HepG2 (cell line): ENCODE measurements around the gene EIF4G3. TPM values are rescaled to one million over a fixed set of nuclear protein-coding genes. Genes with fewer than 3 reads are reported as not detected.

ENCODE experiments used
- ATAC-seq: fragments of 200-7000 bp; cut with Tn5 transposase; 3 replicates; pipeline ENCODE4 v1.9.1; 2020; ENCODE audit warnings: mild to moderate bottlenecking, moderate library complexity
- BruUV-seq: library from RNA; stranded (reverse); fragments of 400-500 nt; replicated peaks from 2 replicates; lab custom pipeline; 2021; lab: Mats Ljungman, UMichigan
- CTCF ChIA-PET: fragments of 300-600 bp; formaldehyde crosslinking; extraction: SDS; loops from one replicate; lab custom pipeline; 2021; ENCODE audit warnings: low total read pairs, inconsistent platforms, low intra/inter-chr PET ratio; lab: Yijun Ruan, JAX
- POLR2A ChIA-PET: fragments of 350-600 bp; sonication (Branson Sonifier 250); formaldehyde crosslinking; loops from one replicate; lab custom pipeline; 2020; ENCODE audit warnings: antibody characterized with exemption, inconsistent platforms; lab: Yijun Ruan, JAX
- DNase-seq: peaks from one replicate; pipeline ENCODE4 v3.0.0-alpha.2; 2015; ENCODE audit warnings: low spot score
- FAIRE-seq: peaks from 3 replicates; lab custom pipeline; 2011; peaks lifted over from hg19 to GRCh38; lab: Jason Lieb, UNC
- H2AFZ ChIP-seq: one replicate; pipeline ENCODE4 v1.6.1; 2011; ENCODE audit warnings: low read length, inconsistent platforms
- H3K27ac ChIP-seq: fragments of 300-600 bp; 3 replicates; pipeline ENCODE4 v1.8.0; 2011; ENCODE audit warnings: mixed run types, mild to moderate bottlenecking, mixed read lengths, low read length, inconsistent platforms; ENCODE audit not compliant: insufficient read depth; ENCODE audit errors: extremely low read length
- H3K27me3 ChIP-seq, 2 experiments: fragments of 200-600 bp in 1 of 2; 2 replicates in 1 of 2; 3 replicates in 1 of 2; pipeline versions ENCODE4 v1.6.0 to v1.8.0; 2011; ENCODE audit warnings: low read length in 2 of 2, mild to moderate bottlenecking in 2 of 2, moderate library complexity in 2 of 2, inconsistent platforms in 1 of 2; ENCODE audit not compliant: insufficient read depth in 2 of 2, control insufficient read depth in 1 of 2
- H3K36me3 ChIP-seq, 2 experiments: fragments of 200-600 bp in 1 of 2; replicated peaks in 1 of 2; 2 replicates in 1 of 2; 3 replicates in 1 of 2; pipeline versions ENCODE4 v1.5.1 to v1.8.0; 2011; ENCODE audit warnings: low read length in 2 of 2, inconsistent platforms in 1 of 2; ENCODE audit not compliant: insufficient read depth in 2 of 2, control insufficient read depth in 1 of 2
- H3K4me1 ChIP-seq: 2 replicates; pipeline ENCODE4 v1.5.1; 2012; ENCODE audit warnings: low read length, inconsistent platforms; ENCODE audit not compliant: insufficient read depth
- H3K4me2 ChIP-seq: 2 replicates; pipeline ENCODE4 v1.6.0; 2011; ENCODE audit warnings: low read depth, low read length, inconsistent platforms
- H3K4me3 ChIP-seq, 3 experiments: fragments of 200-600 bp in 1 of 3; sonication (generic), shearing (Covaris generic) in 1 of 3; replicated peaks in 1 of 3; 2 replicates each; pipeline ENCODE4 v1.5.1; 2011 to 2016; ENCODE audit warnings: low read length in 3 of 3, inconsistent platforms in 2 of 3, low read depth in 2 of 3, mild to moderate bottlenecking in 2 of 3, control low read depth in 1 of 3, mixed read lengths in 1 of 3; ENCODE audit not compliant: insufficient read depth in 1 of 3
- H3K79me2 ChIP-seq: one replicate; pipeline ENCODE4 v1.6.1; 2011; ENCODE audit warnings: low read length, inconsistent platforms; ENCODE audit not compliant: insufficient read depth
- H3K9ac ChIP-seq: 2 replicates; pipeline ENCODE4 v1.6.0; 2011; ENCODE audit warnings: mild to moderate bottlenecking, low read depth, low read length, inconsistent platforms; ENCODE audit not compliant: insufficient read depth
- H3K9me3 ChIP-seq: 2 replicates; pipeline ENCODE4 v1.5.1; 2012; ENCODE audit warnings: mild to moderate bottlenecking, low read length
- H4K20me1 ChIP-seq: 2 replicates; pipeline ENCODE4 v1.6.0; 2011; ENCODE audit warnings: inconsistent platforms, mild to moderate bottlenecking, low read length, moderate library complexity; ENCODE audit not compliant: insufficient read depth
- BRD4 ChIP-seq: sonication (generic); formaldehyde crosslinking; IDR thresholded peaks from 2 replicates; pipeline ENCODE4 v1.4.0; 2020; ENCODE audit warnings: missing genetic modification reagents
- RFXAP ChIP-seq: sonication (generic); formaldehyde crosslinking; IDR thresholded peaks from 2 replicates; pipeline ENCODE4 v1.4.0; 2020; ENCODE audit warnings: missing genetic modification reagents, borderline replicate concordance
- ZNF343 ChIP-seq: sonication (generic); formaldehyde crosslinking; IDR thresholded peaks from 2 replicates; pipeline ENCODE4 v1.4.0; 2020; ENCODE audit warnings: mild to moderate bottlenecking, missing genetic modification reagents
- ZNF550 ChIP-seq: sonication (generic); formaldehyde crosslinking; IDR thresholded peaks from 2 replicates; pipeline ENCODE4 v1.4.0; 2020; ENCODE audit warnings: mild to moderate bottlenecking, missing genetic modification reagents, borderline replicate concordance
- ZNF629 ChIP-seq: sonication (generic); formaldehyde crosslinking; conservative IDR thresholded peaks from 2 replicates; pipeline ENCODE4 v1.5.0; 2020; ENCODE audit warnings: missing genetic modification reagents
- WGBS: methylation state at CpG from one replicate; pipeline ENCODE4 v1.1.6; 2017; ENCODE audit warnings: low lambda C conversion rate; 5-methylcytosine and 5-hydroxymethylcytosine counted together
- in situ Hi-C: cut with HindIII; loops from 2 replicates; pipeline ENCODE4 v1.10.0; 2017; ENCODE audit warnings: low pct_unique_long_range_greater_than_20kb; ENCODE audit not compliant: extremely low pct_ligation_motif_present
- intact Hi-C: fragments of 100-400 bp; cut with micrococcal nuclease; formaldehyde crosslinking; loops from one replicate; pipeline ENCODE4 v1.10.0; 2022; ENCODE audit not compliant: unreplicated experiment
- polyA plus RNA-seq, 8 experiments: library from polyadenylated mRNA; depleted of rRNA in 3 of 8; stranded (reverse) in 7 of 8; unstranded in 1 of 8; fragments of >200 nt; fragmentation: Illumina TruSeq in 4 of 8; extraction: Trizol in 4 of 8; gene quantifications; 2 replicates each; pipeline versions ENCODE4 v1.2.1 to v1.2.3, GENCODE V29; 2011 to 2016; ENCODE audit warnings: low read depth in 4 of 8, missing spikeins in 1 of 8, mixed read lengths in 1 of 8; ENCODE audit not compliant: insufficient read depth in 1 of 8
- total RNA-seq, 5 experiments: library from RNA; depleted of rRNA; stranded (reverse); fragments of >200 nt; fragmentation: Illumina TruSeq; extraction: Trizol; gene quantifications; 2 replicates each; pipeline ENCODE4 v1.2.3, GENCODE V29; 2016; ENCODE audit warnings: low read depth in 1 of 5
- TF ChIP-seq, protein P1 (sequence below): IDR thresholded peaks from 2 replicates; pipeline ENCODE4 v1.6.1; 2016; ENCODE audit warnings: missing biosample characterization, missing genetic modification reagents, low read depth
- TF ChIP-seq, protein P2 (sequence below): sonication (generic); formaldehyde crosslinking; IDR thresholded peaks from 2 replicates; pipeline ENCODE4 v1.8.0; 2022; ENCODE audit warnings: missing genetic modification reagents, mild to moderate bottlenecking, inconsistent platforms, borderline replicate concordance
- TF ChIP-seq, protein P3 (sequence below): sonication (generic); formaldehyde crosslinking; IDR thresholded peaks from 2 replicates; pipeline ENCODE4 v1.5.1; 2020; ENCODE audit warnings: missing genetic modification reagents, mild to moderate bottlenecking, borderline replicate concordance

Gene EIF4G3
- total and polyA plus RNA-seq, 2 of the 13 experiments (the other 11 are each of a cell fraction or from before 2014, with no cell fraction given), result 22.2 to 27.6 TPM

DNA sequence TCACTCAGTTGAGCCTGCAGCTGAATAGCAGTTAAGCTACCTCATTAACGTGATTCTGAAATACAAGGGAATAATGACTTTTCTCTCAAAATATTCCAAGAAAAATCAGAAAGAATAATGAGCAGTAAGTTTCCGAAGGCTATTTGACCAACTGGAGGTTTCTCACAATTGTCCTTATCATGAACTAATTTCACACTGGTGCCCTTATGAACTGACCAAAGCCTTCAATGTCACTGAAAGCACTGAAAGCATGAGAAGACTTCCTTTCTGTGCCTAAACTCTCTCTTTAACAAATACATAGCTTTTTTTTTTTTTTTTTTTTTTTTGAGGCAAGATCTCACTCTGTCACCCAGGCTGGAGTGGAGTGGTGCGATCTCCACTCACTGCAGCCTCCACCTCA, 18.8 kb downstream of the EIF4G3 start:
- CTCF ChIA-PET, result no interaction called here

More for the DNA sequence above, 18.8 kb downstream of the EIF4G3 start:
- FAIRE-seq, result no peak
- H3K4me1 ChIP-seq, result no peaks in the 10 kb centered on the region
- no peaks in the 10 kb centered on the region for H3K9me3 ChIP-seq
- no peak for DNase-seq
- in situ Hi-C loops, result no loop called here
- H3K79me2 ChIP-seq, result peaks cover 13% of the 10 kb centered on the region
- H3K4me2 ChIP-seq, result no peak overlapping the region
- no peak for TF ChIP-seq ZNF629 (CRISPR knock-in tag)
- no peak for TF ChIP-seq BRD4
- TF ChIP-seq, protein P1, sequence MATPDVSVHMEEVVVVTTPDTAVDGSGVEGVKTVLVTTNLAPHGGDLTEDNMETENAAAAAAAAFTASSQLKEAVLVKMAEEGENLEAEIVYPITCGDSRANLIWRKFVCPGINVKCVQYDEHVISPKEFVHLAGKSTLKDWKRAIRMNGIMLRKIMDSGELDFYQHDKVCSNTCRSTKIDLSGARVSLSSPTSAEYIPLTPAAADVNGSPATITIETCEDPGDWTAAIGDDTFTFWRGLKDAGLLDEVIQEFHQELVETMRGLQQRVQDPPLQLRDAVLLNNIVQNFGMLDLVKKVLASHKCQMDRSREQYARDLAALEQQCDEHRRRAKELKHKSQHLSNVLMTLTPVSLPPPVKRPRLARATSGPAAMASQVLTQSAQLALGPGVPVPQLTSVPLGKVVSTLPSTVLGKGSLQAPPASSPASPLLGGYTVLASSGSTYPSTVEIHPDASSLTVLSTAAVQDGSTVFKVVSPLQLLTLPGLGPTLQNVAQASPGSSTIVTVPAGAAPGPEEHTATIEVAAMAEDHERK, result no peak
- TF ChIP-seq, protein P2, sequence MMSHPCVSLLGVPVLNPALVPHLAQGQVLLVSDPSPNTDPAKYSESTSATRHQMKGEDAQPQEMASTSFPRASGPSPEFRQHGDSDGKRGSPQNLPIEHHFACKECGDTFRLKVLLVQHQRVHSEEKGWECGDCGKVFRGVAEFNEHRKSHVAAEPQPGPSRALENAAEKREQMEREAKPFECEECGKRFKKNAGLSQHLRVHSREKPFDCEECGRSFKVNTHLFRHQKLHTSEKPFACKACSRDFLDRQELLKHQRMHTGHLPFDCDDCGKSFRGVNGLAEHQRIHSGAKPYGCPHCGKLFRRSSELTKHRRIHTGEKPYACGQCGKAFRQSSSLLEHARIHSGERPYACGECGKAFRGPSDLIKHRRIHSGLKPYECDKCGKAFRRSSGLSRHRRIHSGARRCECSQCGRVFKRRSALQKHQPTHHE (CRISPR knock-in tag), result no peak
- TF ChIP-seq, protein P3, sequence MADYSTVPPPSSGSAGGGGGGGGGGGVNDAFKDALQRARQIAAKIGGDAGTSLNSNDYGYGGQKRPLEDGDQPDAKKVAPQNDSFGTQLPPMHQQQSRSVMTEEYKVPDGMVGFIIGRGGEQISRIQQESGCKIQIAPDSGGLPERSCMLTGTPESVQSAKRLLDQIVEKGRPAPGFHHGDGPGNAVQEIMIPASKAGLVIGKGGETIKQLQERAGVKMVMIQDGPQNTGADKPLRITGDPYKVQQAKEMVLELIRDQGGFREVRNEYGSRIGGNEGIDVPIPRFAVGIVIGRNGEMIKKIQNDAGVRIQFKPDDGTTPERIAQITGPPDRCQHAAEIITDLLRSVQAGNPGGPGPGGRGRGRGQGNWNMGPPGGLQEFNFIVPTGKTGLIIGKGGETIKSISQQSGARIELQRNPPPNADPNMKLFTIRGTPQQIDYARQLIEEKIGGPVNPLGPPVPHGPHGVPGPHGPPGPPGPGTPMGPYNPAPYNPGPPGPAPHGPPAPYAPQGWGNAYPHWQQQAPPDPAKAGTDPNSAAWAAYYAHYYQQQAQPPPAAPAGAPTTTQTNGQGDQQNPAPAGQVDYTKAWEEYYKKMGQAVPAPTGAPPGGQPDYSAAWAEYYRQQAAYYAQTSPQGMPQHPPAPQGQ, result no peak
- TF ChIP-seq RFXAP (CRISPR knock-in tag), result no peak
- no peak for TF ChIP-seq ZNF343 (CRISPR knock-in tag)
- no peak for TF ChIP-seq ZNF550
- WGBS, result 64% methylated on average over 3 of the region's 3 CpGs
- no peak overlapping the region for H3K4me3 ChIP-seq
- intact Hi-C loops, result no loop called here
- ATAC-seq, result no peak
- no peak overlapping the region for H2AFZ ChIP-seq
- H4K20me1 ChIP-seq, result no peaks in the 10 kb centered on the region
- no peak overlapping the region for H3K27ac ChIP-seq
- no peaks in the 10 kb centered on the region for H3K27me3 ChIP-seq
- no peak overlapping the region for H3K9ac ChIP-seq
- POLR2A ChIA-PET, result no interaction called here
- no TSS peak for BruUV-seq
- H3K36me3 ChIP-seq, result peaks cover 3 to 13% of the 10 kb centered on the region in 2 experiments; a peak in 4 of 5 replicates
